NB4 (cell line): ENCODE data around the gene AMPD3.

Experiments used
- DNase-seq: peaks from one replicate; pipeline ENCODE4 v3.0.0; 2010; ENCODE audit warnings: low read depth
- H3K4me3 ChIP-seq: one replicate; pipeline ENCODE4 v1.5.1; 2011; ENCODE audit warnings: mild to moderate bottlenecking, low read depth, low read length, moderate library complexity
- CTCF ChIP-seq: IDR thresholded peaks from one replicate; pipeline ENCODE4 v1.5.1; 2012; ENCODE audit warnings: low read depth, low read length
- MYC ChIP-seq: IDR thresholded peaks from 2 replicates; pipeline ENCODE4 v1.6.1; 2011; ENCODE audit warnings: low read depth, low read length
- POLR2A ChIP-seq: IDR thresholded peaks from 2 replicates; pipeline ENCODE4 v1.6.1; 2011; ENCODE audit warnings: mild to moderate bottlenecking; ENCODE audit not compliant: insufficient read length; ENCODE audit errors: extremely low read depth
- TF ChIP-seq, protein P1 (sequence below): IDR thresholded peaks from 2 replicates; pipeline ENCODE4 v1.6.1; 2011; ENCODE audit warnings: low read depth, low read length

The AMPD3 gene

GRCh38 chr11:10461276-10461790, 6.3 kb downstream of the AMPD3 start:
- no peak overlapping the region for H3K4me3 ChIP-seq

DNA sequence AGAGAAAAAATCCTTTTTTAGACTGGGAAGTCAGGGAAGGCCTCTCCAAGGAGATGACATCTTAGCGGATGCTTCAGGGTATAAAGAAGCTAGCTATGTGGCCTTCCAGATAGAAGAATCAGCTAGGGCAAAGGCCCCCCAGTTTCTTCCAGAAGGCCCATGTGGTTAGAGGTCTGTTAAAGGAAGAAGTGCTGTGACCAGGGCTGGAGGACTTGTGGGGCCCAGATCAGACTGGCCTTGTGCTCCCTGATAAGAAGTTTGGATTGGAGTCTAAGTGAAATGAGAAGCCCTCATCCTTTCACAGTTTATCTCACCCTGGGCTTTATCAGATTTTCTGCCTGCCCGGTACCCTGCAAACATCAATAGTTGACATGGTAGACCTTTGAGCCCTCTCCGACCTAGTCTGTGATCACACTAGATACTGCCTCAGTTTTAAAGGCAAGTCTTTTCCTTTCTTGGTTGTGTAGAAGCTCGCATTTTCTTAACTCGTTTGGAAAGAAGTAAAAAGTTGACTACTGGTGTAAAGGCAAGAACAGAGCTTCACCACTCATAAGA, 7.8 kb downstream of the AMPD3 start:
- TF ChIP-seq, protein P1, sequence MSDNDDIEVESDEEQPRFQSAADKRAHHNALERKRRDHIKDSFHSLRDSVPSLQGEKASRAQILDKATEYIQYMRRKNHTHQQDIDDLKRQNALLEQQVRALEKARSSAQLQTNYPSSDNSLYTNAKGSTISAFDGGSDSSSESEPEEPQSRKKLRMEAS: no peak
- no peak for TF ChIP-seq CTCF
- TF ChIP-seq POLR2A: no peak
- no peak for TF ChIP-seq MYC
- DNase-seq: no peak
- H3K4me3 ChIP-seq: no peak overlapping the region

More at GRCh38 chr11:10461276-10461790, 6.3 kb downstream of the AMPD3 start:
- DNase-seq: no peak
- TF ChIP-seq CTCF (no peak), POLR2A (no peak), MYC (no peak)
- TF ChIP-seq, protein P1: no peak

- no peak for DNase-seq
- TF ChIP-seq POLR2A: no peak
- no peak for TF ChIP-seq MYC
- TF ChIP-seq CTCF: no peak
- TF ChIP-seq, protein P1: no peak
- H3K4me3 ChIP-seq: no peak overlapping the region
Observed at GRCh38 chr11:10473371-10473770, 18.3 kb downstream of the AMPD3 start.

DNA sequence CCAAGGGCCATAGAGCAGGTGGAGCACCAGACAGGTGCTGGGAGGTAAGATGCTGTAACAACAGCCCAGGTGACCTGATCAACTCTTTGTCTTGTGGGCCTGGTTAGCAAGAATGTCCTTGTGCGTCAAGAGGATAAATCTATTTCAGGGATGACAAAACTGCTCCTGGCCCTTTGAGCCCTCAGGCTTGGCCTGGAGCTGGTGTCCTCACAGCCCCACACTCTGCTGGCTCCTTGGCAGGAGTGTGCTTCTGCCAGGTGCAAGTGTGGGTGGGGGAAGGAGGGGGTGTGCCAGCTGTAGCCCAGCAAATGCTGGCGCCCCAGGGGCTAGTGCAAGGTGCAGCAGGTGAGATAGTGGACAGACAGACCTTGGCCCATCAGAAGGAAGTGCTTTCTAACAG, 19.5 kb downstream of the AMPD3 start:
- TF ChIP-seq POLR2A (no peak), CTCF (no peak), MYC (no peak)
- TF ChIP-seq, protein P1: no peak
- DNase-seq: no peak
- H3K4me3 ChIP-seq: no peak overlapping the region

DNA sequence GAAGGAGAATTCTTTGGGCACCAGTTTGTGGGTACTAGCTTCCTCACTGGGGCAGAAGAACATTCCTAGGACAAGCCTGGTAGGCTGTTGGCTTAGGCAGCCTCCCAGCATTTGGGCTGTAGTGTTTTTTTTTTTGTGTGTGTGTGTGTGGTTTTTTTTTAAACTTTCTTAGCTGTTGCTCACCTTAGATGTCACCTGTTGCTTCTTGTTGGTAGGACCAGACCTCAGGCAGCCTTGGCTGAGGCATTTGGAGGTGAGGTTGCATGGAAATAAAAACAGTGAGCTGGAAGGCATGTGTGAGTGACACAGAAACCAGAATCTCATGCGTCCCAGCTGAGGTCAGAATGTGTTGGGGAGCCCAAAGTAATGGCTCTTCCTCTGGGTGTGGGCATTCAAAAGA, 21.3 kb downstream of the AMPD3 start:
- DNase-seq: no peak
- TF ChIP-seq POLR2A (no peak), CTCF (no peak), MYC (no peak)
- TF ChIP-seq, protein P1: no peak
- H3K4me3 ChIP-seq: no peak overlapping the region
